Right lung (tissue), 5 donors: ENCODE results near the gene PCNA. TPM values are rescaled to one million over a fixed set of nuclear protein-coding genes. Genes with fewer than 3 reads are reported as not detected.

Experiments used
- DNase-seq, 2 donors: peaks; one replicate each; pipeline ENCODE4 v3.0.0-alpha.2; 2013
- polyA plus RNA-seq, 5 donors: library from polyadenylated mRNA; unstranded; fragments of 120-200 nt; gene quantifications; one replicate each; pipeline versions ENCODE4 v1.2.1 to v1.2.3, GENCODE V29; 2013; ENCODE audit warnings: inconsistent platforms in 1 of 5, low replicate concordance in 1 of 5; ENCODE audit not compliant: insufficient read length in 5 of 5, insufficient read depth in 1 of 5

PCNA gene
- polyA plus RNA-seq, 5 donors = 112 to 184 (median 138) TPM

GRCh38 chr20:5146099-5146668, 26.4 kb upstream of the PCNA start:
- DNase-seq = no peak

GRCh38 chr20:5145365-5146098, 25.8 kb upstream of the PCNA start:
- no peak for DNase-seq

GRCh38 chr20:5143851-5144250, 24.1 kb upstream of the PCNA start:
- DNase-seq = no peak

- no peak for DNase-seq
Measured at GRCh38 chr20:5141615-5142014, 21.9 kb upstream of the PCNA start.

GRCh38 chr20:5140195-5140594, 20.4 kb upstream of the PCNA start:
- no peak for DNase-seq

GRCh38 chr20:5136096-5136495, 16.3 kb upstream of the PCNA start:
- no peak for DNase-seq

GRCh38 chr20:5135363-5136012, 15.7 kb upstream of the PCNA start:
- no peak for DNase-seq

- no peak for DNase-seq
Measured at GRCh38 chr20:5133998-5134397, 14.2 kb upstream of the PCNA start.

GRCh38 chr20:5131502-5131901, 11.7 kb upstream of the PCNA start:
- no peak for DNase-seq

- no peak for DNase-seq
Measured at GRCh38 chr20:5128886-5129285, 9.1 kb upstream of the PCNA start.

GRCh38 chr20:5127859-5128424, 8.2 kb upstream of the PCNA start:
- DNase-seq = no peak

GRCh38 chr20:5127204-5127858, 7.6 kb upstream of the PCNA start:
- peak; percentile 52 to 57 for DNase-seq

GRCh38 chr20:5126512-5127203, 6.9 kb upstream of the PCNA start, which contains the start of gene CDS2:
Gene CDS2, plus strand, starts transcription at chr20:5127008. Its CDS starts 85 bp downstream, at chr20:5127093.
- DNase-seq = peak; percentile 99 to 100

- DNase-seq = no peak
Measured at GRCh38 chr20:5122873-5123260, 3.1 kb upstream of the PCNA start.

- no peak for DNase-seq
Measured at GRCh38 chr20:5120185-5120476, 373 bp upstream of the PCNA start.

GRCh38 chr20:5119143-5119434, 669 bp downstream of the PCNA start:
- no peak for DNase-seq

GRCh38 chr20:5118220-5119142, 1.3 kb downstream of the PCNA start:
- no peak for DNase-seq

GRCh38 chr20:5116875-5117274, 2.9 kb downstream of the PCNA start:
- DNase-seq = no peak

GRCh38 chr20:5114403-5114802, 5.4 kb downstream of the PCNA start:
- DNase-seq = no peak

GRCh38 chr20:5113615-5113986, 6.2 kb downstream of the PCNA start:
- DNase-seq = no peak

- no peak for DNase-seq
Measured at GRCh38 chr20:5109276-5109675, 10.5 kb downstream of the PCNA start.
